ENCODE results near the gene MYT1.

GRCh38 chr20:64222851-64223525, 58.7 kb downstream of the MYT1 start:
- no peak for TF ChIP-seq NR2C2 (CRISPR knock-in tag; IDR thresholded peaks at IDR 0.05)
- no peak for TF ChIP-seq USF2 (CRISPR knock-in tag; IDR thresholded peaks at IDR 0.05)
- TF ChIP-seq ATF3 (CRISPR knock-in tag; conservative IDR thresholded peaks at IDR 0.05), result no peak
- no peak for TF ChIP-seq E2F1 (CRISPR knock-in tag; IDR thresholded peaks at IDR 0.05)
- no peak for TF ChIP-seq ZNF416 (CRISPR knock-in tag; IDR thresholded peaks at IDR 0.05)
